HCT116 (cell line): Measurements from ENCODE around the gene EMP2. TPM values are rescaled to one million over a fixed set of nuclear protein-coding genes. Genes with fewer than 3 reads are reported as not detected.

Experiments
- ATAC-seq: fragments of 200-7000 bp; cut with Tn5 transposase; 2 replicates; pipeline ENCODE4 v1.9.1; 2020; ENCODE audit warnings: mild to moderate bottlenecking, moderate library complexity
- BruUV-seq: library from RNA; stranded (reverse); fragments of 400-500 nt; replicated peaks from 2 replicates; lab custom pipeline; 2021; lab: Mats Ljungman, UMichigan
- CTCF ChIA-PET: fragments of 300-600 bp; sonication (Branson Sonifier 250); formaldehyde crosslinking; loops from one replicate; lab custom pipeline; 2021; ENCODE audit warnings: antibody characterized with exemption; lab: Charles Lee
- POLR2A ChIA-PET: fragments of 300-600, 350-600 bp; sonication (Branson Sonifier 250); formaldehyde crosslinking; loops from one replicate; lab custom pipeline; 2021; ENCODE audit warnings: antibody characterized with exemption; lab: Charles Lee
- RAD21 ChIA-PET, 2 experiments: fragments of 300-600 bp; sonication (Branson Sonifier 250); formaldehyde crosslinking; loops; one replicate each; lab custom pipeline; 2023; ENCODE audit warnings: low total read pairs in 2 of 2; ENCODE audit not compliant: uncharacterized antibody in 2 of 2, unreplicated experiment in 2 of 2, low non-redundant PET in 1 of 2; lab: Charles Lee
- DNase-seq: peaks from one replicate; pipeline ENCODE4 v3.0.0-alpha.2; 2010; ENCODE audit warnings: low read depth, low spot score
- H2AFZ ChIP-seq: fragments of 200-600 bp; shearing (Covaris generic), sonication (generic); 2 replicates; pipeline ENCODE4 v1.6.1; 2017; ENCODE audit warnings: low read depth, mixed run types, mixed read lengths, antibody characterized with exemption, low read length; ENCODE audit not compliant: poor library complexity, severe bottlenecking
- H3K27ac ChIP-seq: 2 replicates; pipeline ENCODE4 v1.5.1; 2012; ENCODE audit warnings: low read depth, low read length
- H3K27me3 ChIP-seq: fragments of 200-600 bp; sonication (generic); 2 replicates; pipeline ENCODE4 v1.6.1; 2016; ENCODE audit warnings: mixed run types, low read length, mixed read lengths; ENCODE audit not compliant: insufficient read depth
- H3K36me3 ChIP-seq, 2 experiments: fragments of 200-500 bp in 1 of 2; fragments of 200-600 bp in 1 of 2; sonication (Bioruptor generic) in 1 of 2; sonication (generic) in 1 of 2; 2 replicates each; pipeline versions ENCODE4 v1.5.1 to v1.6.1; 2014 to 2016; ENCODE audit warnings: low read length in 2 of 2, inconsistent platforms in 1 of 2, mixed read lengths in 1 of 2, mixed run types in 1 of 2; ENCODE audit not compliant: insufficient read depth in 2 of 2, control insufficient read depth in 1 of 2
- H3K4me1 ChIP-seq, 2 experiments: fragments of 200-600 bp in 1 of 2; sonication (generic) in 1 of 2; 2 replicates each; pipeline versions ENCODE4 v1.5.1 to v1.6.1; 2012 to 2017; ENCODE audit warnings: low read length in 2 of 2, inconsistent platforms in 1 of 2, mild to moderate bottlenecking in 1 of 2, mixed read lengths in 1 of 2, mixed run types in 1 of 2, moderate library complexity in 1 of 2; ENCODE audit not compliant: insufficient read depth in 2 of 2, control insufficient read depth in 1 of 2
- H3K4me2 ChIP-seq: fragments of 200-600 bp; sonication (generic); 2 replicates; pipeline ENCODE4 v1.6.1; 2017; ENCODE audit warnings: mixed run types, low read length, mixed read lengths
- H3K4me3 ChIP-seq, 2 experiments: fragments of 200-600 bp in 1 of 2; sonication (generic) in 1 of 2; replicated peaks in 1 of 2; 2 replicates each; pipeline ENCODE4 v1.5.1; 2011 to 2016; ENCODE audit warnings: low read length in 2 of 2, control low read depth in 1 of 2, low read depth in 1 of 2, mild to moderate bottlenecking in 1 of 2, mixed read lengths in 1 of 2, mixed run types in 1 of 2
- H3K79me2 ChIP-seq: fragments of 200-600 bp; sonication (generic); 2 replicates; pipeline ENCODE4 v1.6.1; 2017; ENCODE audit warnings: mild to moderate bottlenecking, mixed run types, low read length, moderate library complexity, mixed read lengths; ENCODE audit not compliant: insufficient read depth
- H3K9ac ChIP-seq: fragments of 200-600 bp; sonication (generic); 2 replicates; pipeline ENCODE4 v1.6.1; 2016; ENCODE audit warnings: low read length, mixed read lengths
- H3K9me2 ChIP-seq: fragments of 200-600 bp; sonication (generic), shearing (Covaris generic); 2 replicates; pipeline ENCODE4 v1.6.1; 2017; ENCODE audit warnings: mixed run types, mild to moderate bottlenecking, moderate library complexity; ENCODE audit not compliant: insufficient read depth
- H3K9me3 ChIP-seq, 2 experiments: fragments of 200-500 bp in 1 of 2; fragments of 200-600 bp in 1 of 2; sonication (Bioruptor generic) in 1 of 2; sonication (generic) in 1 of 2; 2 replicates each; pipeline ENCODE4 v1.6.1; 2014 to 2017; ENCODE audit warnings: low read length in 2 of 2, mixed read lengths in 2 of 2, inconsistent platforms in 1 of 2, low read depth in 1 of 2, mild to moderate bottlenecking in 1 of 2, mixed run types in 1 of 2, moderate library complexity in 1 of 2; ENCODE audit not compliant: control insufficient read depth in 1 of 2, insufficient read depth in 1 of 2
- H4K20me1 ChIP-seq: fragments of 200-600 bp; sonication (generic), shearing (Covaris generic); 2 replicates; pipeline ENCODE4 v1.6.1; 2017; ENCODE audit warnings: mixed run types, mild to moderate bottlenecking, moderate library complexity; ENCODE audit not compliant: insufficient read depth
- CBX3 ChIP-seq: IDR thresholded peaks from 2 replicates; pipeline ENCODE4 v1.6.1; 2012; ENCODE audit warnings: low read depth
- EGR1 ChIP-seq: IDR thresholded peaks from 2 replicates; pipeline ENCODE4 v1.6.1; 2012; ENCODE audit warnings: low read depth
- ELF1 ChIP-seq: IDR thresholded peaks from 2 replicates; pipeline ENCODE4 v1.6.1; 2012; ENCODE audit warnings: low read depth, borderline replicate concordance
- EZH2 ChIP-seq: fragments of 200-600 bp; sonication (generic); IDR thresholded peaks from 2 replicates; pipeline ENCODE4 v1.6.1; 2017; ENCODE audit warnings: antibody characterized with exemption, mixed run types
- EZH2phosphoT487 ChIP-seq: fragments of 200-600 bp; IDR thresholded peaks from 2 replicates; pipeline ENCODE4 v1.6.1; 2018; ENCODE audit warnings: antibody characterized with exemption, borderline replicate concordance
- FOSL1 ChIP-seq: IDR thresholded peaks from 2 replicates; pipeline ENCODE4 v1.6.1; 2012; ENCODE audit warnings: low read depth
- POLR2A ChIP-seq: IDR thresholded peaks from 2 replicates; pipeline ENCODE4 v1.7.0; 2011; ENCODE audit warnings: borderline replicate concordance; ENCODE audit not compliant: insufficient read depth, insufficient read length; ENCODE audit errors: extremely low read depth
- POLR2AphosphoS5 ChIP-seq: IDR thresholded peaks from 2 replicates; pipeline ENCODE4 v1.6.1; 2011; ENCODE audit warnings: mild to moderate bottlenecking, low read depth, low read length, moderate library complexity
- RAD21 ChIP-seq: IDR thresholded peaks from 2 replicates; pipeline ENCODE4 v1.6.1; 2012; ENCODE audit warnings: low read depth, mild to moderate bottlenecking
- SIN3A ChIP-seq: IDR thresholded peaks from 2 replicates; pipeline ENCODE4 v1.6.1; 2012; ENCODE audit warnings: low read depth
- SP1 ChIP-seq: IDR thresholded peaks from 2 replicates; pipeline ENCODE4 v1.6.1; 2012; ENCODE audit warnings: low read depth
- SRF ChIP-seq: IDR thresholded peaks from 2 replicates; pipeline ENCODE4 v1.6.1; 2012; ENCODE audit warnings: low read depth
- TCF7L2 ChIP-seq: IDR thresholded peaks from 2 replicates; pipeline ENCODE4 v1.7.0; 2011; ENCODE audit warnings: borderline replicate concordance, inconsistent platforms; ENCODE audit not compliant: insufficient read depth, insufficient read length; ENCODE audit errors: extremely low read depth
- YY1 ChIP-seq: IDR thresholded peaks from 2 replicates; pipeline ENCODE4 v1.6.1; 2011; ENCODE audit warnings: low read length, low read depth, moderate library complexity, mild to moderate bottlenecking; ENCODE audit not compliant: insufficient replicate concordance; ENCODE audit errors: extremely low read depth
- ZFX ChIP-seq: fragments of 450-650 bp; IDR thresholded peaks from 2 replicates; pipeline ENCODE4 v1.6.1; 2017
- ZNF274 ChIP-seq: fragments of 200-500 bp; sonication (Bioruptor generic); IDR thresholded peaks from 2 replicates; pipeline ENCODE4 v1.6.1; 2014; ENCODE audit warnings: mild to moderate bottlenecking, low read depth, low read length, inconsistent platforms
- intact Hi-C: fragments of 100-400 bp; cut with micrococcal nuclease; formaldehyde crosslinking; loops from 2 replicates; pipeline ENCODE4 v1.10.0; 2022
- total RNA-seq: library from RNA; stranded (reverse); gene quantifications from one replicate; pipeline ENCODE4 v1.2.1, GENCODE V29; 2021; ENCODE audit not compliant: unreplicated experiment
- TF ChIP-seq, protein P1 (sequence below): IDR thresholded peaks from 2 replicates; pipeline ENCODE4 v1.6.1; 2011; ENCODE audit warnings: mild to moderate bottlenecking, low read length, moderate library complexity; ENCODE audit not compliant: insufficient replicate concordance; ENCODE audit errors: extremely low read depth
- TF ChIP-seq, protein P2 (sequence below), 3 experiments: fragments of 200-600 bp in 1 of 3; sonication (generic) in 1 of 3; IDR thresholded peaks in 2 of 3; conservative IDR thresholded peaks in 1 of 3; 2 replicates each; pipeline ENCODE4 v1.5.1; 2012 to 2017; ENCODE audit warnings: low read depth in 2 of 3, low read length in 2 of 3, antibody characterized with exemption in 1 of 3, borderline replicate concordance in 1 of 3, control low read depth in 1 of 3, mild to moderate bottlenecking in 1 of 3, mixed read lengths in 1 of 3, mixed run types in 1 of 3, moderate library complexity in 1 of 3; ENCODE audit not compliant: insufficient read depth in 1 of 3
- TF ChIP-seq, protein P3 (sequence below): IDR thresholded peaks from 2 replicates; pipeline ENCODE4 v1.6.1; 2012

Gene EMP2
- total RNA-seq, 1 experiment from 2014 or later, result 32.6 TPM

DNA sequence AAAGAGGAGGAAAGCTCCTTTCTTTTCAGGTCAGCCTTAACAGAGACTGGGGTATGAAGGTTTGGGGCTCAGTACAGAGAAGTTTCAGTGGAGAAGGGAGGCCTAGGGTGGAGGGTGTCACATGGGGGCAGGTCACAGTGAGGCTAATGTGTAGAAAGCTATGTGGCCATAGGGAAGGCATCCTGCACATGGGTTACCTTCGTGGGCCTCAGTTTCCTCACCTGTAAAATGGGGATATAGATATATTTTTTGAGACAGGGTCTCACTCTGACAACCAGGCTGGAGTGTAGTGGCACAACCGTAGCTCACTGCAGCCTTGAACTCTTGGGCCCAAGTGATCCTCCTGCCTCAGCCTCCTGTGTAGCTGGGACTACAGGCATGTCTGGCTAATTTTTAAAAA lies 41.8 kb downstream of the EMP2 start:
- H3K9ac ChIP-seq, result no peak overlapping the region
- TF ChIP-seq ELF1 (no peak), SP1 (no peak), FOSL1 (no peak), CBX3 (no peak)
- TF ChIP-seq, protein P1, sequence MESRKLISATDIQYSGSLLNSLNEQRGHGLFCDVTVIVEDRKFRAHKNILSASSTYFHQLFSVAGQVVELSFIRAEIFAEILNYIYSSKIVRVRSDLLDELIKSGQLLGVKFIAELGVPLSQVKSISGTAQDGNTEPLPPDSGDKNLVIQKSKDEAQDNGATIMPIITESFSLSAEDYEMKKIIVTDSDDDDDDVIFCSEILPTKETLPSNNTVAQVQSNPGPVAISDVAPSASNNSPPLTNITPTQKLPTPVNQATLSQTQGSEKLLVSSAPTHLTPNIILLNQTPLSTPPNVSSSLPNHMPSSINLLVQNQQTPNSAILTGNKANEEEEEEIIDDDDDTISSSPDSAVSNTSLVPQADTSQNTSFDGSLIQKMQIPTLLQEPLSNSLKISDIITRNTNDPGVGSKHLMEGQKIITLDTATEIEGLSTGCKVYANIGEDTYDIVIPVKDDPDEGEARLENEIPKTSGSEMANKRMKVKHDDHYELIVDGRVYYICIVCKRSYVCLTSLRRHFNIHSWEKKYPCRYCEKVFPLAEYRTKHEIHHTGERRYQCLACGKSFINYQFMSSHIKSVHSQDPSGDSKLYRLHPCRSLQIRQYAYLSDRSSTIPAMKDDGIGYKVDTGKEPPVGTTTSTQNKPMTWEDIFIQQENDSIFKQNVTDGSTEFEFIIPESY, result no peak
- TF ChIP-seq, all 23 proteins: peak for 0
- Histone ChIP-seq H3K4me1 (peaks cover 6 to 16% of the 10 kb centered on the region in 2 experiments), H3K4me3 (no peak overlapping the region), H3K27ac (no peak overlapping the region), H4K20me1 (no peaks in the 10 kb centered on the region), H3K9me3 (no peaks in the 10 kb centered on the region), H3K4me2 (no peak overlapping the region), H3K79me2 (no peaks in the 10 kb centered on the region), H2AFZ (no peak overlapping the region), H3K27me3 (no peaks in the 10 kb centered on the region), H3K36me3 (peaks cover 0 to 4% of the 10 kb centered on the region in 2 experiments; a peak in 2 of 4 replicates), H3K9me2 (no peaks in the 10 kb centered on the region)
- ChIA-PET POLR2A (no interaction called here), CTCF (no interaction called here), RAD21 (no interaction called here)
- DNase-seq (no peak), ATAC-seq (no peak)
- intact Hi-C loops, result no loop called here
- BruUV-seq, result no TSS peak

DNA sequence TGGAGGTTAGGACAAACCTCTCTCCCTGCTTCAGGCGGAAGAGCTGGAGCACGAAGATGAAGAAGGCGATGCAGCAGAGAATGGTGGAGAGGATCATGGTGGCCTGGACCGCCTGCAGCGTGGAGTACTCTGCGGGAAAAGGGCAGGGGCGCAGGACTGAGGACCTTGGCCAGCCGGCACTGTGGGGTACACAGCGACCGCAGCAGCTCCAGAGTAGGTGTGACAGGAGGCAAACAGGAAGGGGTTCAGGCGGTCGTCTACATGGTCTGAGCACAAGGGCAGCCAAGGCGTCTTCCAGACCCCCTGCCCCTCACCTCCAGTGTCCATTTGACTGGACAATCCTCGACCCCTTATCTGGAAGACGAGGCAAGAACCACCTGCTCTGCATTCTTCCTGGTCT lies 42.5 kb downstream of the EMP2 start:
- ChIA-PET POLR2A (no interaction called here), CTCF (no interaction called here), RAD21 (no interaction called here)
- ATAC-seq (no peak), DNase-seq (no peak)
- no peaks in the 10 kb centered on the region for H4K20me1 ChIP-seq
- no peak overlapping the region for H2AFZ ChIP-seq
- H3K9ac ChIP-seq, result no peak overlapping the region
- peaks cover 10 to 21% of the 10 kb centered on the region in 2 experiments for H3K4me1 ChIP-seq
- H3K4me2 ChIP-seq, result no peak overlapping the region
- H3K4me3 ChIP-seq, result no peak overlapping the region
- BruUV-seq, result no TSS peak
- H3K27ac ChIP-seq, result no peak overlapping the region
- H3K9me2 ChIP-seq, result no peaks in the 10 kb centered on the region
- no peaks in the 10 kb centered on the region for H3K79me2 ChIP-seq
- no peaks in the 10 kb centered on the region for H3K27me3 ChIP-seq
- intact Hi-C loops, result no loop called here
- no peaks in the 10 kb centered on the region for H3K9me3 ChIP-seq
- H3K36me3 ChIP-seq, result peaks cover 0 to 2% of the 10 kb centered on the region in 2 experiments; a peak in 2 of 4 replicates
- no peak for TF ChIP-seq CBX3
- no peak for TF ChIP-seq EGR1
- no peak for TF ChIP-seq EZH2phosphoT487
- no peak for TF ChIP-seq ZFX
- TF ChIP-seq ELF1, result no peak
- TF ChIP-seq EZH2, result no peak
- no peak for TF ChIP-seq RAD21
- no peak for TF ChIP-seq SRF
- TF ChIP-seq TCF7L2, result no peak
- TF ChIP-seq POLR2AphosphoS5, result no peak
- TF ChIP-seq YY1, result no peak
- TF ChIP-seq, protein P2, sequence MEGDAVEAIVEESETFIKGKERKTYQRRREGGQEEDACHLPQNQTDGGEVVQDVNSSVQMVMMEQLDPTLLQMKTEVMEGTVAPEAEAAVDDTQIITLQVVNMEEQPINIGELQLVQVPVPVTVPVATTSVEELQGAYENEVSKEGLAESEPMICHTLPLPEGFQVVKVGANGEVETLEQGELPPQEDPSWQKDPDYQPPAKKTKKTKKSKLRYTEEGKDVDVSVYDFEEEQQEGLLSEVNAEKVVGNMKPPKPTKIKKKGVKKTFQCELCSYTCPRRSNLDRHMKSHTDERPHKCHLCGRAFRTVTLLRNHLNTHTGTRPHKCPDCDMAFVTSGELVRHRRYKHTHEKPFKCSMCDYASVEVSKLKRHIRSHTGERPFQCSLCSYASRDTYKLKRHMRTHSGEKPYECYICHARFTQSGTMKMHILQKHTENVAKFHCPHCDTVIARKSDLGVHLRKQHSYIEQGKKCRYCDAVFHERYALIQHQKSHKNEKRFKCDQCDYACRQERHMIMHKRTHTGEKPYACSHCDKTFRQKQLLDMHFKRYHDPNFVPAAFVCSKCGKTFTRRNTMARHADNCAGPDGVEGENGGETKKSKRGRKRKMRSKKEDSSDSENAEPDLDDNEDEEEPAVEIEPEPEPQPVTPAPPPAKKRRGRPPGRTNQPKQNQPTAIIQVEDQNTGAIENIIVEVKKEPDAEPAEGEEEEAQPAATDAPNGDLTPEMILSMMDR (IDR thresholded peaks at IDR 0.05 in 2 of 3, conservative IDR thresholded peaks at IDR 0.05 in 1 of 3; ENCODE audit: borderline replicate concordance in 1 of 3, insufficient read depth in 1 of 3, low read depth in 2 of 3, low read length in 2 of 3), result no peak
- TF ChIP-seq SP1, result no peak
- TF ChIP-seq ZNF274, result no peak
- no peak for TF ChIP-seq SIN3A
- TF ChIP-seq, protein P3, sequence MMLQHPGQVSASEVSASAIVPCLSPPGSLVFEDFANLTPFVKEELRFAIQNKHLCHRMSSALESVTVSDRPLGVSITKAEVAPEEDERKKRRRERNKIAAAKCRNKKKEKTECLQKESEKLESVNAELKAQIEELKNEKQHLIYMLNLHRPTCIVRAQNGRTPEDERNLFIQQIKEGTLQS, result no peak
- TF ChIP-seq POLR2A, result no peak
